Choroid plexus epithelial cell (primary cell): Measurements from ENCODE around the gene MAPK13.

ENCODE experiments used
- DNase-seq: peaks from one replicate; pipeline ENCODE4 v3.0.0-alpha.2; 2010; ENCODE audit warnings: low read depth
- H3K4me3 ChIP-seq: 2 replicates; pipeline ENCODE4 v1.5.1; 2011; ENCODE audit warnings: low read depth, mild to moderate bottlenecking, control low read depth, low read length, moderate library complexity
- CTCF ChIP-seq: conservative IDR thresholded peaks from 2 replicates; pipeline ENCODE4 v1.5.1; 2011; ENCODE audit warnings: low read depth, mild to moderate bottlenecking, control low read depth, inconsistent platforms, low read length, moderate library complexity

The MAPK13 gene

DNA sequence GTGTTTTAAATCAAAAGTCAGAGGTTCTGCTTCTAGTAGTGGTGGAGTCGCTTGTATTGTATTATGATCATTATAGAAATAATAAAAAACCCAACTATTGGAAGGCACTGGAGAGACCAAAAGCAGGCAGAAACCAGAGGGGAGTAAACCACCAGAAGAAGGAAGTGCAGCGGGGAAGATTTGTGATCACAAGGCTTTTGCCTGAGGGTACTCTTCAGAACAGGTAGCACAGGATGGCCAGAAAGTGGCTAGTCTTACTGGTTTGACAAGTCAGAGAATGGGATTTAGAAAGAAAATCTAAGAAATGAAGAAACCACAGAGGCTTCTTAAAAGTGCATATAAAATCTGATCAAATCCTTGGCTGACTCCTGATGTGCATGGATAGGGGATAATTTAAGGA, 24.0 kb downstream of the MAPK13 start:
- TF ChIP-seq CTCF: no peak
- no peak overlapping the region for H3K4me3 ChIP-seq
- DNase-seq: no peak

GRCh38 chr6:36155662-36156061, 25.3 kb downstream of the MAPK13 start:
- DNase-seq: no peak
- no peak for TF ChIP-seq CTCF
- H3K4me3 ChIP-seq: no peak overlapping the region

DNA sequence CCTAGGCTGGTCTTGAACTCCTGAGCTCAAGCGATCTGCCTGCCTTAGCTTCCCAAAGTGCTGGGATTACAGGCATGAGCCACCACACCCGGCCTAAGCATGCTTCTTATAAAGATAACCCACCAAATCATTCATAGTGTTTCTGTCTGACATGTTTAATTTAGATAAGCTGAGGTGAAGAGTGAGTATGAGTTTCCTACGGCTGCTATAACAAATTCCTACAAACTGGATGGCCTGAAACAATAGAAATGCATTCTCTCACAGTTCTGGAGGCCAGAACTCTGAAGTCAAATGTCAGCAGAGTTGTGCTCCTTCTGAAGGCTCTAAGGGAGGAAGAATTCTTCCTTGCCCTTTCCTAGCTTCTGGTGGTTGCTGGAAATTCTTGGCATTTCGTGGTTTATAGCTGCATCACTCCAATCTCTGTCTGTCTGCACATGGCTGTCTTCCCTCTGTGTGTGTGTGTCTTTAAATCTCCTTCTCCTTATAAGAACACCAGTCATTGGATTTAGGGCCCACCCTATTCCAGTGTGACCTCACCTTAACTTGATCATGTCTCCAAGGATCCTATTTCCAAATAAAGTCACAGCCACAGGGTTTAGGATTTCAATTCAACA, 29.9 kb downstream of the MAPK13 start:
- DNase-seq: peak; percentile 68
- H3K4me3 ChIP-seq: no peak overlapping the region
- TF ChIP-seq CTCF: no peak

- no peak overlapping the region for H3K4me3 ChIP-seq
- no peak for DNase-seq
- TF ChIP-seq CTCF: no peak
These were observed 39.0 kb downstream of the MAPK13 start for GRCh38 chr6:36169023-36170007.

DNA sequence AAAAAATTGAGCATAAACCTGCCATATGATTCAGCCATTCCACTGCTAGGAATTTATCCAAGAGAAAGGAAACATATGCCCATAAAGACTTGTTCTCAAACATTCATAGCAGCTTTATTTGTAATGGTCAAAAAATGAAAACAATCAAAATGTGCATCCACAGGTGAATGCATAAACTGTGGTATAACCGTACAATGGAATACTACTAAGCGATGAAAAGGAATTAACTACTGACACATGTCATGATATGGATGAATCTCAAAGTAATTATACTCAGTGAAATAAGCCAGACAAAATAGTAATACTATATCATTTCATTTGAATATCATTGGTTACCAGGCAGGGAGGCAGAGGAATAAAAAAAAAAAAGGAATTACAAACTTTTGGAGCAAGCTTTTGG, 40.4 kb downstream of the MAPK13 start:
- DNase-seq: no peak
- no peak overlapping the region for H3K4me3 ChIP-seq
- no peak for TF ChIP-seq CTCF

GRCh38 chr6:36171573-36171972, 41.3 kb downstream of the MAPK13 start:
- no peak for DNase-seq
- H3K4me3 ChIP-seq: no peak overlapping the region
- TF ChIP-seq CTCF: no peak

- H3K4me3 ChIP-seq: no peak overlapping the region
- no peak for TF ChIP-seq CTCF
- DNase-seq: peak; percentile 5
These were observed 46.9 kb downstream of the MAPK13 start for GRCh38 chr6:36177166-36177565.
